Fibroblast of lung (primary cell): ENCODE data around the gene CPS1. TPM values are rescaled to one million over a fixed set of nuclear protein-coding genes. Genes with fewer than 3 reads are reported as not detected.

ENCODE experiments used
- DNase-seq, 2 donors: peaks; one replicate each; pipeline versions ENCODE4 v3.0.0 to v3.0.0-alpha.2; 2010; ENCODE audit warnings: low read depth in 2 of 2
- H2AFZ ChIP-seq: 2 replicates; pipeline ENCODE4 v1.5.1; 2012; ENCODE audit warnings: low read length, control low read depth, inconsistent platforms
- H3K27ac ChIP-seq: 2 replicates; pipeline ENCODE4 v1.5.1; 2011; ENCODE audit warnings: low read length, control low read depth; ENCODE audit not compliant: insufficient read depth
- H3K27me3 ChIP-seq: 2 replicates; pipeline ENCODE4 v1.5.1; 2011; ENCODE audit warnings: mild to moderate bottlenecking, low read length; ENCODE audit not compliant: control insufficient read depth, insufficient read depth
- H3K36me3 ChIP-seq: 2 replicates; pipeline ENCODE4 v1.5.1; 2011; ENCODE audit warnings: low read length; ENCODE audit not compliant: control insufficient read depth, insufficient read depth
- H3K4me1 ChIP-seq: 2 replicates; pipeline ENCODE4 v1.5.1; 2011; ENCODE audit warnings: low read length; ENCODE audit not compliant: control insufficient read depth, insufficient read depth; ENCODE audit errors: extremely low read depth
- H3K4me2 ChIP-seq: 2 replicates; pipeline ENCODE4 v1.5.1; 2011; ENCODE audit warnings: low read length, control low read depth; ENCODE audit not compliant: insufficient read depth; ENCODE audit errors: extremely low read depth
- H3K4me3 ChIP-seq, 4 experiments: fragments of 200-600 bp in 1 of 4; sonication (generic) in 1 of 4; replicated peaks in 1 of 4; 2 replicates each; pipeline ENCODE4 v1.5.1; 2011 to 2016; ENCODE audit warnings: low read length in 4 of 4, low read depth in 3 of 4, mild to moderate bottlenecking in 3 of 4, control low read depth in 2 of 4, inconsistent platforms in 1 of 4, mixed read lengths in 1 of 4; ENCODE audit not compliant: insufficient read depth in 1 of 4; ENCODE audit errors: control extremely low read depth in 1 of 4
- H3K79me2 ChIP-seq: 2 replicates; pipeline ENCODE4 v1.5.1; 2012; ENCODE audit warnings: mild to moderate bottlenecking, low read length, inconsistent platforms; ENCODE audit not compliant: control insufficient read depth, insufficient read depth
- H3K9ac ChIP-seq: 2 replicates; pipeline ENCODE4 v1.5.1; 2011; ENCODE audit warnings: mild to moderate bottlenecking, low read length, control low read depth; ENCODE audit not compliant: insufficient read depth
- H3K9me3 ChIP-seq: 2 replicates; pipeline ENCODE4 v1.5.1; 2012; ENCODE audit warnings: low read depth, low read length; ENCODE audit not compliant: control insufficient read depth, insufficient read depth
- H4K20me1 ChIP-seq: 2 replicates; pipeline ENCODE4 v1.5.1; 2011; ENCODE audit warnings: low read length; ENCODE audit not compliant: control insufficient read depth, insufficient read depth; ENCODE audit errors: extremely low read depth
- EZH2 ChIP-seq: IDR thresholded peaks from 2 replicates; pipeline ENCODE4 v1.5.1; 2012; ENCODE audit warnings: low read length, control low read depth, mild to moderate bottlenecking; ENCODE audit errors: missing control alignments
- polyA plus RNA-seq, 2 donors: library from polyadenylated mRNA; depleted of rRNA in 1 of 2; stranded (reverse) in 1 of 2; unstranded in 1 of 2; fragments of >200 nt; gene quantifications; 2 replicates each; pipeline ENCODE4 v1.2.1, GENCODE V29; 2011 to 2012; ENCODE audit warnings: missing spikeins in 1 of 2
- total RNA-seq: library from RNA; depleted of rRNA; stranded (reverse); fragments of >200 nt; gene quantifications from 2 replicates; pipeline ENCODE4 v1.2.1, GENCODE V29; 2014
- TF ChIP-seq, protein P1 (sequence below), 2 donors: IDR thresholded peaks in 1 of 2; conservative IDR thresholded peaks in 1 of 2; 1 replicate in 1 of 2; 2 replicates in 1 of 2; pipeline ENCODE4 v1.5.1; 2011 to 2012; ENCODE audit warnings: low read length in 2 of 2, control low read depth in 1 of 2, inconsistent platforms in 1 of 2, low read depth in 1 of 2, mild to moderate bottlenecking in 1 of 2

CPS1 gene
- total and polyA plus RNA-seq, 2 donors (not counting 1 experiment from before 2014, with no cell fraction given), result 25.7 to 27.4 TPM

DNA sequence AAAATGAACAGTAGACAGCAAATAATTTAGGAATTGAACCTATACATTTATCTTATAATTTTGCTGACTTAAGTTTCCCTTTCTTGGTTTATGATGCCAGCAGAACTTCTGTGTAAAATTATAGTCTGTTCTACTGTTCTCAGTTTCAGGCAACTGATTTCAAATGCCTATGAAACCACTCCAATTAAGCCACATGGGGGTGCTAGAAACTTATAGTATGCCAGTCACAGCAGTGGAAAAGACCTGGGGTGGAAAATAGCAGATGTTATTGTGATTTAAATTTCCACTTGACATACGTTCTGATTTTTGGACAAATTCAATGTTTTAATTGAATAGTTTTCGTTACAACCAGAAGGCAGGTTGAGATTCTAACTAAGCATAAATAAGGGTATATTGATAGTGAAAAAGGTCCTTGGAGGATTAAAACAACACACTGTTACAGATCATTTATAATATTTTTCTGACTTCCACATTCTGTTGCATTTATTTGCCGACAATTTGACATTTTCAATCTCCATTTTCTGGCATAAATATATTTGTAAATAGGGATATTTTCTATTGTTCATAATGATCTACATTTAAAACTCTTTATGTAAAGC lies 61.4 kb downstream of the CPS1 start:
- peak; percentile 32 to 58 for DNase-seq
- no peak overlapping the region for H3K27ac ChIP-seq
- H3K4me2 ChIP-seq, result no peak overlapping the region
- H4K20me1 ChIP-seq, result no peaks in the 10 kb centered on the region
- no peaks in the 10 kb centered on the region for H3K79me2 ChIP-seq
- no peaks in the 10 kb centered on the region for H3K36me3 ChIP-seq
- TF ChIP-seq, protein P1, sequence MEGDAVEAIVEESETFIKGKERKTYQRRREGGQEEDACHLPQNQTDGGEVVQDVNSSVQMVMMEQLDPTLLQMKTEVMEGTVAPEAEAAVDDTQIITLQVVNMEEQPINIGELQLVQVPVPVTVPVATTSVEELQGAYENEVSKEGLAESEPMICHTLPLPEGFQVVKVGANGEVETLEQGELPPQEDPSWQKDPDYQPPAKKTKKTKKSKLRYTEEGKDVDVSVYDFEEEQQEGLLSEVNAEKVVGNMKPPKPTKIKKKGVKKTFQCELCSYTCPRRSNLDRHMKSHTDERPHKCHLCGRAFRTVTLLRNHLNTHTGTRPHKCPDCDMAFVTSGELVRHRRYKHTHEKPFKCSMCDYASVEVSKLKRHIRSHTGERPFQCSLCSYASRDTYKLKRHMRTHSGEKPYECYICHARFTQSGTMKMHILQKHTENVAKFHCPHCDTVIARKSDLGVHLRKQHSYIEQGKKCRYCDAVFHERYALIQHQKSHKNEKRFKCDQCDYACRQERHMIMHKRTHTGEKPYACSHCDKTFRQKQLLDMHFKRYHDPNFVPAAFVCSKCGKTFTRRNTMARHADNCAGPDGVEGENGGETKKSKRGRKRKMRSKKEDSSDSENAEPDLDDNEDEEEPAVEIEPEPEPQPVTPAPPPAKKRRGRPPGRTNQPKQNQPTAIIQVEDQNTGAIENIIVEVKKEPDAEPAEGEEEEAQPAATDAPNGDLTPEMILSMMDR (conservative IDR thresholded peaks at IDR 0.05 in 1 of 2, IDR thresholded peaks at IDR 0.05 in 1 of 2; ENCODE audit: low read depth in 1 of 2, low read length in 2 of 2), result peak; percentile 62 to 65
- TF ChIP-seq EZH2, result no peak
- H2AFZ ChIP-seq, result no peak overlapping the region
- no peak overlapping the region for H3K4me3 ChIP-seq
- no peaks in the 10 kb centered on the region for H3K4me1 ChIP-seq
- no peaks in the 10 kb centered on the region for H3K27me3 ChIP-seq
- no peak overlapping the region for H3K9ac ChIP-seq
- no peaks in the 10 kb centered on the region for H3K9me3 ChIP-seq

DNA sequence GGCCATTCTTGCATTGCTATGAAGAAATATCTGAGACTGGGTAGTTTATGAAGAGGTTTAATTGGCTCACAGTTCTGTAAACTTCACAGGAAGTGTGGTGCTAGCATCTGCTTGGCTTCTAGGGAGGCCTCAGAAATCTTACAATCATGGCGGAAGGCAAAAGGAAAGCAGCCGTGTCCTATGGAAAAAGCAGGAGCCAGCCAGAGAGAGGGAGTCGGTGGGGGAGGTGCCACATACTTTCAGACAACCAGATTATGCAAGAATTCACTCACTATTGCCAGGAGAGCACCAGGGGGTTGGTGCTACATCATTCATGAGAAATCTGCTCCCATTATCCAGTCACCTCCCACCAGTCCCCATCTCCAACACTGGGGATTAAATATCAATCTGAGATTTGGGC lies 64.1 kb downstream of the CPS1 start:
- TF ChIP-seq EZH2, result no peak
- TF ChIP-seq, protein P1 (conservative IDR thresholded peaks at IDR 0.05 in 1 of 2, IDR thresholded peaks at IDR 0.05 in 1 of 2; ENCODE audit: low read depth in 1 of 2, low read length in 2 of 2), result no peak
- no peaks in the 10 kb centered on the region for H3K79me2 ChIP-seq
- H3K36me3 ChIP-seq, result no peaks in the 10 kb centered on the region
- no peaks in the 10 kb centered on the region for H3K27me3 ChIP-seq
- no peak overlapping the region for H2AFZ ChIP-seq
- no peak overlapping the region for H3K9ac ChIP-seq
- no peak overlapping the region for H3K4me2 ChIP-seq
- peak in 1 of 2 donors; percentile 21 for DNase-seq
- no peak overlapping the region for H3K4me3 ChIP-seq
- no peak overlapping the region for H3K27ac ChIP-seq
- H3K9me3 ChIP-seq, result no peaks in the 10 kb centered on the region
- no peaks in the 10 kb centered on the region for H4K20me1 ChIP-seq
- H3K4me1 ChIP-seq, result no peaks in the 10 kb centered on the region

DNA sequence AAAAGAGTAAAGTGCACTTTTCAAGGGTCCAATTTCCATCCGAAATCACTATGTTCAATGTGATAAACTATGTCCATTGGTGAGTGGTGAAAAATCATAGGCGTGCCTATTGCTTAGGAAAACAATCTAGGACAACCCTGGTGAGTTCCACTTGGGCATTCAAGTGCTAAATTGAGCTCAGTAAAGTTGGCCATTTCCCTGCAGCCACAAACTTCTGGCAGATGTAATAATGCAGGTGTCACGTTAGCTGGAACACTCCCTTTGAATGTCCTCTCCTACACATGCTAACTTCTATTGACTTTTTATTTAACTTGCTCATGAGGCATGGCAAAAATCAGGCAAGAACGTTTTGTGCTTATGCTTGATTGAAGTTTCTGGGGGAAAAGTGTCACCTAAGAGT lies 67.1 kb downstream of the CPS1 start:
- Histone ChIP-seq H3K4me1 (peaks cover 2% of the 10 kb centered on the region), H3K36me3 (no peaks in the 10 kb centered on the region)

More for the DNA sequence above, 67.1 kb downstream of the CPS1 start:
- H3K9ac ChIP-seq, result no peak overlapping the region
- no peak overlapping the region for H2AFZ ChIP-seq
- no peaks in the 10 kb centered on the region for H3K9me3 ChIP-seq
- H3K79me2 ChIP-seq, result no peaks in the 10 kb centered on the region
- TF ChIP-seq, protein P1 (conservative IDR thresholded peaks at IDR 0.05 in 1 of 2, IDR thresholded peaks at IDR 0.05 in 1 of 2; ENCODE audit: low read depth in 1 of 2, low read length in 2 of 2), result no peak
- TF ChIP-seq EZH2, result no peak
- DNase-seq, result no peak
- no peaks in the 10 kb centered on the region for H4K20me1 ChIP-seq
- no peak overlapping the region for H3K4me2 ChIP-seq
- H3K4me3 ChIP-seq, result no peak overlapping the region
- H3K27ac ChIP-seq, result no peak overlapping the region
- no peaks in the 10 kb centered on the region for H3K27me3 ChIP-seq
